Effector memory CD4-positive, alpha-beta T cell (primary cell): ENCODE data around the gene GCSAML.

Experiments used
- DNase-seq, 3 donors: peaks; one replicate each; pipeline ENCODE4 v3.0.0-alpha.2; 2020
- H3K27ac ChIP-seq: 2 replicates; pipeline ENCODE4 v1.7.0; 2013; ENCODE audit warnings: mild to moderate bottlenecking, low read length, moderate library complexity; ENCODE audit not compliant: insufficient read depth, poor library complexity, severe bottlenecking
- H3K27me3 ChIP-seq: replicated peaks from 2 replicates; pipeline ENCODE4 v1.7.0; 2013; ENCODE audit warnings: mild to moderate bottlenecking, low read length; ENCODE audit not compliant: insufficient read depth, control insufficient read depth, poor library complexity, severe bottlenecking
- H3K36me3 ChIP-seq: 2 replicates; pipeline ENCODE4 v1.7.0; 2013; ENCODE audit warnings: mild to moderate bottlenecking, low read length, moderate library complexity; ENCODE audit not compliant: control insufficient read depth, insufficient read depth
- H3K4me1 ChIP-seq: 2 replicates; pipeline ENCODE4 v1.7.0; 2013; ENCODE audit warnings: low read length, mild to moderate bottlenecking; ENCODE audit not compliant: control insufficient read depth, insufficient read depth, poor library complexity, severe bottlenecking
- H3K4me3 ChIP-seq: 2 replicates; pipeline ENCODE4 v1.7.0; 2013; ENCODE audit warnings: low read length, low read depth, mild to moderate bottlenecking; ENCODE audit not compliant: insufficient read depth, poor library complexity, severe bottlenecking
- H3K9me3 ChIP-seq: 2 replicates; pipeline ENCODE4 v1.7.0; 2013; ENCODE audit warnings: mild to moderate bottlenecking, low read length, moderate library complexity; ENCODE audit not compliant: control insufficient read depth

Gene GCSAML

GRCh38 chr1:247561711-247562110, 12.8 kb downstream of the GCSAML start:
- DNase-seq, result no peak
- Histone ChIP-seq H3K9me3 (no peaks in the 10 kb centered on the region), H3K4me1 (no peaks in the 10 kb centered on the region), H3K27ac (no peak overlapping the region), H3K4me3 (no peak overlapping the region), H3K27me3 (no peaks in the 10 kb centered on the region), H3K36me3 (no peaks in the 10 kb centered on the region)

DNA sequence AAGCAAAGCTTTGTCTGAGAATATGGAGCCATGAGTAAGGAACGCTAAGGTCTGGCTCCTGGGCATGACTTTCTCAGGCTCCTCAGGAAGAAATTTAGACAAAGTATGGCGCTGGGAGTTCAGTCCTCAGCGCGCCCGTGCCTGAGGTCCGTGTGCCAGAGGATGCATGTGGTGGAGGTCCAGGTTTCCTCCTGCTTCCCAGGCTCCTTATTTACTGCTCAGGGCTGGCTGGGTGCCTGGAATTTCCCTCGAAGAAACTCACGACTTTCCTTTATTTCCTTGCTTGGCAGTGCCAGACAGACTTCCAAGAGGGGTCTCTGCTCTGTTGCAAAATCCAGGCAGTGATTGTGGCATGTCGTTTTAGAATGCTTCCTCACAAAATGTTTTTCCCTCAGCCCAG, 13.3 kb downstream of the GCSAML start:
- H3K4me3 ChIP-seq, result no peak overlapping the region
- no peaks in the 10 kb centered on the region for H3K4me1 ChIP-seq
- H3K27me3 ChIP-seq, result no peaks in the 10 kb centered on the region
- no peak overlapping the region for H3K27ac ChIP-seq
- DNase-seq, result no peak
- no peaks in the 10 kb centered on the region for H3K9me3 ChIP-seq
- H3K36me3 ChIP-seq, result no peaks in the 10 kb centered on the region

DNA sequence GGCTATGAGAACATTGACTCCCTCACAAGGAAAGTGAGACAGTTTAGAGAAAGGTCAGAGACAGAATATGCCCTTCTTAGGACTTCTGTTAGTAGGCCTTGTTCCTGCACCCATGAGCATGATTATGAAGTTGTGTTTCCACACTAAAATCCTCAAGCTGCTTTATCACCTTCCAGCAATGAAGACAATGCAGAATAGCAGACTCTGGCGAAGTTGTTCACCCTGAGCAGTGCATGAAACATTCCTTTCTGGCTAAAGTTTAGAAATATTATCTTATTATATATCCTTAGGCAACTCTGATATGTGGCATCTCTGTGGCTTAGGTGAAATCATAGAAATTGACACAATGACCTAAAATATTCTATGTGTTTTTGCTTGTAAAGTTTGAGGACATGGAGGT, 25.3 kb downstream of the GCSAML start:
- H3K27me3 ChIP-seq, result no peaks in the 10 kb centered on the region
- no peak overlapping the region for H3K4me3 ChIP-seq
- no peaks in the 10 kb centered on the region for H3K9me3 ChIP-seq
- H3K27ac ChIP-seq, result no peak overlapping the region
- DNase-seq, result no peak
- H3K36me3 ChIP-seq, result no peaks in the 10 kb centered on the region
- no peaks in the 10 kb centered on the region for H3K4me1 ChIP-seq

DNA sequence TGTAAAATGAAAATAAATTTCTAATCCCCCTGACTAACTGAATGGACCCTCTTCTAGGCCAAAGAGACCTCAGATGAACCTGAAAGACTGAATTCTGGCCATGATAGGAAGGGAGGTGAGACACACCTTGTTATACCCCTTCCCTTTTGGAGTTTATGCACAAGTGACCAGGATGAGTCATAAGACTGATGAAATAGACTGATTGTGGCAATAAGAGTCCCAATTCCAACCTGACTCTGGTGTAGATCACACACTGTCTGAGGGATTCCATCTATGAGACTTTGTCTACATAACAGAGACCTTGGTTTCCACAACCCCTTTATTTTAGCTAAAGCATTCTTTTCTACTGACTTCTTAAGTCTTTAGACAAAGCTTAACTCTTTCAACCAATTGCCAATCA, 25.7 kb downstream of the GCSAML start:
- no peak for DNase-seq

GRCh38 chr1:247576514-247576913, 27.6 kb downstream of the GCSAML start:
- Histone ChIP-seq H3K27ac (no peak overlapping the region), H3K4me1 (no peaks in the 10 kb centered on the region), H3K27me3 (no peaks in the 10 kb centered on the region), H3K9me3 (no peaks in the 10 kb centered on the region), H3K4me3 (no peak overlapping the region), H3K36me3 (no peaks in the 10 kb centered on the region)
- no peak for DNase-seq

More for the DNA sequence above, 25.7 kb downstream of the GCSAML start:
- Histone ChIP-seq H3K4me3 (no peak overlapping the region), H3K36me3 (no peaks in the 10 kb centered on the region), H3K27me3 (no peaks in the 10 kb centered on the region), H3K27ac (no peak overlapping the region), H3K4me1 (no peaks in the 10 kb centered on the region), H3K9me3 (no peaks in the 10 kb centered on the region)

- H3K36me3 ChIP-seq, result no peaks in the 10 kb centered on the region
- H3K27ac ChIP-seq, result no peak overlapping the region
- no peaks in the 10 kb centered on the region for H3K9me3 ChIP-seq
Observed at GRCh38 chr1:247578946-247579460, 30.1 kb downstream of the GCSAML start.

GRCh38 chr1:247588060-247588459, 39.1 kb downstream of the GCSAML start, which contains the start of gene OR2G2:
Gene OR2G2, plus strand, starts transcription at chr1:247588360. Its CDS starts 0 bp downstream, at chr1:247588360.
- H3K27ac ChIP-seq, result no peak within 1 kb of the TSS

More at GRCh38 chr1:247578946-247579460, 30.1 kb downstream of the GCSAML start:
- Histone ChIP-seq H3K4me3 (no peak overlapping the region), H3K4me1 (no peaks in the 10 kb centered on the region), H3K27me3 (no peaks in the 10 kb centered on the region)
- no peak for DNase-seq

GRCh38 chr1:247605286-247605685, 56.4 kb downstream of the GCSAML start, which contains the start of gene OR2G3:
Gene OR2G3, plus strand, starts transcription at chr1:247605586. Its CDS starts 0 bp downstream, at chr1:247605586.
- H3K4me3 ChIP-seq, result no peak within 1 kb of the TSS
- H3K27me3 ChIP-seq, result no peaks in the 10 kb centered on the region
- H3K27ac ChIP-seq, result no peak within 1 kb of the TSS
- no peak for DNase-seq
- no peaks in the 10 kb centered on the region for H3K36me3 ChIP-seq
- H3K9me3 ChIP-seq, result no peaks in the 10 kb centered on the region
- no peaks in the 10 kb centered on the region for H3K4me1 ChIP-seq

More at GRCh38 chr1:247588060-247588459, 39.1 kb downstream of the GCSAML start, which contains the start of gene OR2G2:
- H3K9me3 ChIP-seq, result no peaks in the 10 kb centered on the region
- DNase-seq, result no peak
- H3K36me3 ChIP-seq, result no peaks in the 10 kb centered on the region
- no peaks in the 10 kb centered on the region for H3K27me3 ChIP-seq
- H3K4me1 ChIP-seq, result no peaks in the 10 kb centered on the region
- no peak within 1 kb of the TSS for H3K4me3 ChIP-seq

DNA sequence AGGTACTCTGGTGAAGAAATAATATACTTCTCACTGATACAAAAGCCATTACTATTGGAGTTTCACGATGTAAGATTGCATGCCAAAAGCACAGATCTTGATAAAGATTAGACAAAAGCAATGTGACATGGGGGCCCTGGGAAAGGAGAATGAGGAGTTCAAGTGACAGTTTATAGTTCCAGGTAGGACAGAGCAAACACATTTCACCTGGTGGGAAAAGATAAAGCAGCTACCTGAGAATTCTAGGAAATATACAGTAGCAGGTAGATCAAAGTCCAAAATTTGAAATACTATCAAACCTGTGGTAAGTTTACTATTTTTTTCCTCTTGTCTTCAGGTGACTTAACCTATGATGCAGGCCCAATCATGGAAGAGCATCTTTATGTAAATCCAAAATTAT, 64.5 kb downstream of the GCSAML start:
- Histone ChIP-seq H3K27ac (no peak overlapping the region), H3K4me3 (no peak overlapping the region), H3K9me3 (no peaks in the 10 kb centered on the region), H3K36me3 (no peaks in the 10 kb centered on the region), H3K27me3 (no peaks in the 10 kb centered on the region), H3K4me1 (no peaks in the 10 kb centered on the region)
- DNase-seq, result no peak

- H3K4me3 ChIP-seq, result no peak overlapping the region
- no peaks in the 10 kb centered on the region for H3K36me3 ChIP-seq
- DNase-seq, result no peak
Observed at GRCh38 chr1:247614625-247615024, 65.7 kb downstream of the GCSAML start.

More at GRCh38 chr1:247614625-247615024, 65.7 kb downstream of the GCSAML start:
- H3K27ac ChIP-seq, result no peak overlapping the region
- no peaks in the 10 kb centered on the region for H3K4me1 ChIP-seq
- H3K27me3 ChIP-seq, result no peaks in the 10 kb centered on the region
- no peaks in the 10 kb centered on the region for H3K9me3 ChIP-seq
